CMK (cell line): Measurements from ENCODE around the gene CPSF6.
"Not testable (repeated sequence)": the region's sequence is repeated elsewhere in the genome, so short reads cannot be mapped to it uniquely, and the experiment has no call there.

ENCODE experiments used
- DNase-seq: peaks from one replicate; pipeline ENCODE4 v3.0.0-alpha.2; 2010; ENCODE audit warnings: low read depth

The CPSF6 gene

GRCh38 chr12:69239352-69239921 is at the start of gene CPSF6:
CPSF6 (plus strand) TSS chr12:69239569; CDS start chr12:69239647, 78 bp downstream.
- DNase-seq, result peak; percentile 56

- no peak for DNase-seq
Observed at GRCh38 chr12:69196302-69197288, 42.8 kb upstream of the CPSF6 start.

- not testable (repeated sequence) for DNase-seq
Observed at GRCh38 chr12:69199976-69200375, 39.4 kb upstream of the CPSF6 start.

- DNase-seq, result no peak
Observed at GRCh38 chr12:69204191-69204590, 35.2 kb upstream of the CPSF6 start.

GRCh38 chr12:69210661-69211060 is 28.7 kb upstream of the CPSF6 start:
- no peak for DNase-seq

GRCh38 chr12:69211160-69211559 is 28.2 kb upstream of the CPSF6 start:
- DNase-seq, result no peak

GRCh38 chr12:69214169-69214568 is 25.2 kb upstream of the CPSF6 start:
- DNase-seq, result no peak

- no peak for DNase-seq
Observed at GRCh38 chr12:69225251-69225910, 14.0 kb upstream of the CPSF6 start.

GRCh38 chr12:69231479-69231878 is 7.9 kb upstream of the CPSF6 start:
- DNase-seq, result no peak

- no peak for DNase-seq
Observed at GRCh38 chr12:69238589-69239351, 599 bp upstream of the CPSF6 start.

GRCh38 chr12:69239922-69240630 is 707 bp downstream of the CPSF6 start:
- DNase-seq, result no peak

GRCh38 chr12:69240631-69240995 is 1.2 kb downstream of the CPSF6 start:
- no peak for DNase-seq

GRCh38 chr12:69241438-69242092 is 2.2 kb downstream of the CPSF6 start:
- no peak for DNase-seq

- DNase-seq, result no peak
Observed at GRCh38 chr12:69243099-69244084, 4.0 kb downstream of the CPSF6 start.

GRCh38 chr12:69247268-69248018 is 8.1 kb downstream of the CPSF6 start:
- DNase-seq, result no peak

- DNase-seq, result no peak
Observed at GRCh38 chr12:69252033-69252432, 12.7 kb downstream of the CPSF6 start.

- no peak for DNase-seq
Observed at GRCh38 chr12:69254046-69254445, 14.7 kb downstream of the CPSF6 start.

- no peak for DNase-seq
Observed at GRCh38 chr12:69254862-69255261, 15.5 kb downstream of the CPSF6 start.

GRCh38 chr12:69258655-69259054 is 19.3 kb downstream of the CPSF6 start:
- DNase-seq, result no peak
